Erythroblast (primary cell): ENCODE measurements around the gene XPO6.

Experiments
- DNase-seq, 2 experiments: peaks; one replicate each; lab custom pipeline; 2025; lab: John Stamatoyannopoulos, UW
- GATA1 ChIP-seq: IDR thresholded peaks from 2 replicates; pipeline ENCODE4 v1.6.1; 2011; ENCODE audit warnings: low read depth, mild to moderate bottlenecking, control low read depth, low read length, moderate library complexity
- POLR2A ChIP-seq: IDR thresholded peaks from 2 replicates; pipeline ENCODE4 v1.6.1; 2011; ENCODE audit warnings: mild to moderate bottlenecking, low read length

XPO6 gene

DNA sequence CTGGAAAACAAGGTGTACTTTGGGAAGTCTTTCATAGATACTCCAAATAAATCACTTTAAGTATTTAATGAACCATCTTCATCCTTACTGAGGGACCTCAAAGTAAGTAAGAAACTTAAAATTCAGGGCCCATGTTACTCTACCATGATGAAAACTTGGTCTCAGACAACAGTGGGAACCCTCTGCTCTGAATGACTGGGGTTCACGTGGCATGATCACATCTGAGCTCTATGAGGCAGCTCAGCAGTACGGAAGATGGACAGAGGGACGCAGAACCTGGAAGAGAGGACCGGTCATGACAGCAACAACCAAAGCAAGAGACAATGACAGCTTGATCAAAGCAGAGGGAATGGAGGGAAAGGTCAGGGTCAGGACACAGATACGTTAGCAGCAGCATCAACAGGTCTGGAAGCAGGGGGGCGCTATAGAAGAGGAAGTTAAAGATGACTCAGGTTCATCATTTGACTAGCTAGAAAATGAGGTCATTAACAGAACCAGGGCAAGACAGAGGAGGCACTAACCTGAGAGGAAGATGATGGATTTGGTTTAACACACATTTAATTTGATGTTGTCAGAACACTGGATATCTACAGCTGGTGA lies 9.5 kb downstream of the XPO6 start:
- DNase-seq: peak; percentile 40 to 44
- no peak for TF ChIP-seq POLR2A
- no peak for TF ChIP-seq GATA1

- no peak for DNase-seq
- TF ChIP-seq GATA1 (no peak), POLR2A (no peak)
These were observed 11.1 kb downstream of the XPO6 start for GRCh38 chr16:28200661-28201060.

DNA sequence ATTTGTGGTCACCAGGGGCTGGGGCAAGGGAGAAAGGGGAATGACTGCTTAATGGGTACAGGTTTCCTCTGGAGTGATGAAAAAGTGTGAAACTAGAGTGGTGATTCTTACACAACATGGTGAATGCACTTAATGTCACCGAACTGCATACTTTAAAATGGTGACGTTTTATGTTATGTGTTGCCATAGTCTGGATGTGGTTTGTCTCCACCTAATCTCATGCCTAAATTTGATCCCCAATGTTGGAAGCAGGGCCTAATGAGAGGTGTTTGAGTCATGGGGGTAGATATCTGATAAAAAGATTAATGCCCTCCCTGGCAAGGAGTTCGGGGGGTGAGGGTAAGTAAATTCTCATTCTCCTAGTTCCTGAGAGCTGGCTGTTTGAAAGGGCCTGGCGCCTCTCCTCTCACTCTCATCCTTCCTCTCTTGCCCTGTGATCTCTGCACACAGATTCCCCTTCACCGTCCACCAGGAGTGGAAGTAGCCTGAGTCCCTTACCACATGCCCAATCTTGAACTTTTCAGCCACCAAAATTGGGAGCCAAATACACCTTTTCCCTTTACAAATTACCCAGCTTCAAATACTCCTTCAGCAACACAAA lies 15.3 kb downstream of the XPO6 start:
- no peak for TF ChIP-seq GATA1
- DNase-seq: no peak

GRCh38 chr16:28195859-28196258 lies 15.9 kb downstream of the XPO6 start:
- no peak for DNase-seq
- TF ChIP-seq GATA1 (no peak), POLR2A (no peak)

GRCh38 chr16:28193530-28194423 lies 18.0 kb downstream of the XPO6 start:
- TF ChIP-seq GATA1 (no peak), POLR2A (no peak)
- DNase-seq: peak in 1 of 2 experiments; percentile 11

- TF ChIP-seq POLR2A: no peak
- TF ChIP-seq GATA1: no peak
- peak; percentile 25 to 47 for DNase-seq
These were observed 18.8 kb downstream of the XPO6 start for GRCh38 chr16:28192806-28193529.

GRCh38 chr16:28191364-28191960 lies 20.3 kb downstream of the XPO6 start:
- no peak for DNase-seq
- TF ChIP-seq POLR2A: no peak
- no peak for TF ChIP-seq GATA1

DNA sequence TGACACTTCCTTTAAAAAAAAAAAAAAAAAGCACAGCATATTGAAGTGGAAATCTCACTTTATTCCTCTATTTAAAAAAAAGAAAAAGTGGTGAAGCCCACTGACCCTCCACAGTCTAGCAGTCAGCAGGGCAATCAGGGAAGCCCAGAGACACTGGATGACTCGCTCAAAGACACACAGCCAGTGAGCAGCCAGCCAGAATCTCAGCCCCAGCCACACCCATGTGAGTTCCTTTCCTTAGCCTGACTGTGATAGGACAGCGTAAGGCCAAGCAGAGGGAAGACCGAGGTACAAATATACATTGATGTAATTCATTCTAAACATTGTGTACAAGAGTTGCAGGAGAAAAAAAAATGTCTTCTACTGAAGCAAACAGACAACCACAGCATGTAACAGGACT lies 22.5 kb downstream of the XPO6 start:
- DNase-seq: peak; percentile 8 to 42
- TF ChIP-seq POLR2A (no peak), GATA1 (no peak)

GRCh38 chr16:28188085-28188916 lies 23.5 kb downstream of the XPO6 start:
- no peak for DNase-seq
- TF ChIP-seq GATA1 (no peak), POLR2A (no peak)

- no peak for DNase-seq
- no peak for TF ChIP-seq GATA1
- no peak for TF ChIP-seq POLR2A
These were observed 24.2 kb downstream of the XPO6 start for GRCh38 chr16:28187595-28188004.

DNA sequence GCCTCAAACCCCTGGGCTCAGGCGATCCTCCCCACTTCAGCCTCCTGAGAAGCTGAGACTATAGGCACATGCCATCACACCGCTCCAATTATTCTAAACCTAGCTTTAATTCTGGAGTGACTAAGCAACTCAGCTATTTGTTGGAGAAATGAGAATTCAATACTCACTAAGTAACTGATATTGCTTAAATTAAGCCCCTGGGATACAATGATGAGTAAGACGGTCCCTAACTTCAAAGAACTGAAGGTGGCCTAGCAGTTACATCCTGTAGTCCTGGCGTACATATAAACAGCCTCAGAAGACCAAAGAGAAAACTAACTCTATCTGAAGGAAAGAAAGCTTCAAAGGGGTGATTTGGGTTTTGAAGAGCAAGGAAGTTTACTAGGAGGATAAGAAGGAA lies 25.0 kb downstream of the XPO6 start:
- no peak for TF ChIP-seq POLR2A
- TF ChIP-seq GATA1: no peak
- DNase-seq: no peak

DNA sequence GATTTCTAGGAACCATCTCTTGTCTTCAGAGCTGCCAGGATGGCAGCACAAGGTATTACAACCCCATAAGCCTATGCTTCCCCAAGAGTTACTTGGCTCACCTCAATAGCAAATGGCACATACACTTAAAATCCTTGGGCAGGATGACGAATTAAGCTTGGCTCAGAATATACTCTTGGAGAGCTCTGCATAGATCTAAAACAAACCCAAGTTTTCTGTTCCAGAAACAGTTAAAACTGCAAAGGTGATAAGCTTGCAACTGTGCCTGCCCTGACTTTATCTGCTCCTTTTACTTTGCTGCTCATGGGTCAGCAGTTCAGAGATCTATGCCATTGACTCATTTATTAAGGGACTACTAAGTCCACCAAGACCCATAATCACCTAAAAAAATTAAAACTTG lies 26.1 kb downstream of the XPO6 start:
- TF ChIP-seq POLR2A (no peak), GATA1 (no peak)
- peak; percentile 19 to 23 for DNase-seq
